ENCODE measurements around the gene TTC27. TPM values are rescaled to one million over a fixed set of nuclear protein-coding genes. Genes with fewer than 3 reads are reported as not detected.

TTC27 gene
- polyA plus RNA-seq, 3 donors = 4.0 to 4.8 (median 4.4) TPM

Small RNA genes within 50 kb of the gene (small RNA-seq; reads per million reads assigned to genes)
- gene MIR4765 (ENCODE audit: insufficient read length, low read depth) = not detected
